Peyer's patch (tissue), 4 donors: ENCODE results near the gene ENPP6.

Experiments used
- CTCF ChIP-seq, 6 experiments: fragments of 450-650 bp in 4 of 6; fragments of 200-600 bp in 2 of 6; sonication (generic) in 1 of 6; IDR thresholded peaks; one replicate each; pipeline ENCODE4 v1.5.1; 2017 to 2019; ENCODE audit warnings: antibody characterized with exemption in 6 of 6, mild to moderate bottlenecking in 3 of 6, moderate library complexity in 1 of 6
- POLR2A ChIP-seq, 2 donors: fragments of 450-650 bp; IDR thresholded peaks; one replicate each; pipeline ENCODE4 v1.5.1; 2017; ENCODE audit warnings: antibody characterized with exemption in 2 of 2, mild to moderate bottlenecking in 2 of 2, moderate library complexity in 2 of 2

GRCh38 chr4:184250795-184251669 is 33.4 kb upstream of the ENPP6 start:
- TF ChIP-seq CTCF (IDR thresholded peaks at IDR 0.05) (peak; percentile 38 to 74 (median 56)), POLR2A (IDR thresholded peaks at IDR 0.05) (no peak)
